GM12878 (cell line): ENCODE results near the gene AP1B1. TPM values are rescaled to one million over a fixed set of nuclear protein-coding genes. Genes with fewer than 3 reads are reported as not detected.

Experiments used
- ATAC-seq: fragments of 200-7000 bp; cut with Tn5 transposase; 3 replicates; pipeline ENCODE4 v1.9.1; 2020; ENCODE audit warnings: mild to moderate bottlenecking, moderate library complexity
- BruUV-seq: library from RNA; stranded (reverse); fragments of 400-500 nt; replicated peaks from 2 replicates; lab custom pipeline; 2021; lab: Mats Ljungman, UMichigan
- CTCF ChIA-PET: fragments of 300-600 bp; sonication (Branson Sonifier 250); formaldehyde crosslinking; extraction: SDS; loops from one replicate; lab custom pipeline; 2021; ENCODE audit warnings: inconsistent platforms; lab: Yijun Ruan, JAX
- POLR2A ChIA-PET: fragments of 350-600 bp; formaldehyde crosslinking; extraction: SDS; loops from one replicate; lab custom pipeline; 2021; ENCODE audit warnings: inconsistent platforms; lab: Charles Lee
- RAD21 ChIA-PET: fragments of 300-600 bp; sonication (Branson Sonifier 250); formaldehyde crosslinking; loops from one replicate; lab custom pipeline; 2023; ENCODE audit warnings: antibody characterized with exemption; ENCODE audit not compliant: unreplicated experiment; lab: Charles Lee
- SMC1A ChIA-PET: fragments of 300-600 bp; sonication (Branson Sonifier 250); formaldehyde crosslinking; loops from one replicate; lab custom pipeline; 2023; ENCODE audit not compliant: unreplicated experiment, uncharacterized antibody; lab: Charles Lee
- DNase-seq: peaks from one replicate; pipeline ENCODE4 v3.0.0-alpha.2; 2011; ENCODE audit warnings: low read depth, low spot score
- FAIRE-seq: peaks from 3 replicates; lab custom pipeline; 2011; peaks lifted over from hg19 to GRCh38; lab: Jason Lieb, UNC
- H2AFZ ChIP-seq: 2 replicates; pipeline ENCODE4 v1.6.0; 2011; ENCODE audit warnings: low read depth, low read length, control low read depth; ENCODE audit not compliant: control insufficient read depth
- H3K27ac ChIP-seq: 2 replicates; pipeline ENCODE4 v1.5.1; 2011; ENCODE audit warnings: control low read depth; ENCODE audit not compliant: control insufficient read depth, insufficient read depth
- H3K27me3 ChIP-seq, 2 experiments: replicated peaks in 1 of 2; 2 replicates each; pipeline versions ENCODE4 v1.6.0 to v1.6.1; 2011; ENCODE audit warnings: low read length in 1 of 2; ENCODE audit not compliant: control insufficient read depth in 2 of 2, insufficient read depth in 2 of 2
- H3K36me3 ChIP-seq, 2 experiments: 2 replicates each; pipeline ENCODE4 v1.5.1; 2011; ENCODE audit warnings: low read length in 1 of 2; ENCODE audit not compliant: control insufficient read depth in 2 of 2, insufficient read depth in 2 of 2
- H3K4me1 ChIP-seq: 2 replicates; pipeline ENCODE4 v1.6.1; 2011; ENCODE audit warnings: mild to moderate bottlenecking, low read length, moderate library complexity, mixed read lengths; ENCODE audit not compliant: control insufficient read depth, insufficient read depth
- H3K4me2 ChIP-seq: 2 replicates; pipeline ENCODE4 v1.6.0; 2011; ENCODE audit warnings: control low read depth; ENCODE audit not compliant: control insufficient read depth, insufficient read depth
- H3K4me3 ChIP-seq: fragments of 200-600 bp; sonication (generic); 2 replicates; pipeline ENCODE4 v1.5.1; 2016
- H3K79me2 ChIP-seq: 2 replicates; pipeline ENCODE4 v1.6.0; 2011; ENCODE audit warnings: low read length; ENCODE audit not compliant: control insufficient read depth, insufficient read depth
- H3K9ac ChIP-seq: 2 replicates; pipeline ENCODE4 v1.8.0; 2011; ENCODE audit warnings: low read length, control low read depth, mixed read lengths; ENCODE audit not compliant: control insufficient read depth, insufficient read depth
- H3K9me3 ChIP-seq: replicated peaks from 3 replicates; pipeline ENCODE4 v1.5.1; 2011; ENCODE audit warnings: mild to moderate bottlenecking, low read length; ENCODE audit not compliant: control insufficient read depth, insufficient read depth
- H4K20me1 ChIP-seq: 2 replicates; pipeline ENCODE4 v1.6.0; 2011; ENCODE audit not compliant: control insufficient read depth, insufficient read depth
- BHLHE40 ChIP-seq, 2 experiments: fragments of 450-650 bp in 1 of 2; IDR thresholded peaks; 2 replicates each; pipeline ENCODE4 v1.6.1; 2011 to 2017; ENCODE audit warnings: low read depth in 2 of 2, borderline replicate concordance in 1 of 2, improper control_type of control experiment in 1 of 2, low read length in 1 of 2, mild to moderate bottlenecking in 1 of 2
- ETV6 ChIP-seq, 2 experiments: fragments of 450-650 bp in 1 of 2; IDR thresholded peaks in 1 of 2; conservative IDR thresholded peaks in 1 of 2; 2 replicates each; pipeline ENCODE4 v1.6.1; 2014; ENCODE audit warnings: antibody characterized with exemption in 1 of 2, borderline replicate concordance in 1 of 2, low read depth in 1 of 2, mild to moderate bottlenecking in 1 of 2, moderate library complexity in 1 of 2
- FOXM1 ChIP-seq: IDR thresholded peaks from 2 replicates; pipeline ENCODE4 v1.6.1; 2012; ENCODE audit warnings: low read depth, mild to moderate bottlenecking, inconsistent platforms, low read length, moderate library complexity
- HSF1 ChIP-seq: fragments of 150-350 bp; IDR thresholded peaks from 2 replicates; pipeline ENCODE4 v1.6.1; 2014; ENCODE audit warnings: mild to moderate bottlenecking, low read depth, low read length
- POLR2AphosphoS2 ChIP-seq: IDR thresholded peaks from 2 replicates; pipeline ENCODE4 v1.6.1; 2011; ENCODE audit warnings: low read depth, mild to moderate bottlenecking, low read length, improper control_type of control experiment, moderate library complexity
- SREBF1 ChIP-seq: IDR thresholded peaks from 2 replicates; pipeline ENCODE4 v1.6.1; 2012; ENCODE audit warnings: mild to moderate bottlenecking, low read length
- TARDBP ChIP-seq: IDR thresholded peaks from 2 replicates; pipeline ENCODE4 v1.6.1; 2016; ENCODE audit warnings: borderline replicate concordance
- USF2 ChIP-seq: IDR thresholded peaks from 2 replicates; pipeline ENCODE4 v1.6.1; 2011; ENCODE audit warnings: low read depth, low read length, improper control_type of control experiment, borderline replicate concordance
- WGBS: methylation state at CpG from one replicate; pipeline ENCODE4 v1.1.6; 2016; ENCODE audit warnings: low lambda C conversion rate; ENCODE audit not compliant: insufficient replicate concordance, insufficient coverage; ENCODE audit errors: missing lambda C conversion rate; 5-methylcytosine and 5-hydroxymethylcytosine counted together
- in situ Hi-C: fragments of 300-500 bp; cut with MboI; formaldehyde crosslinking; loops from 9 replicates; pipeline ENCODE4 v1.14.3; 2018; ENCODE audit warnings: mixed read lengths
- intact Hi-C: fragments of 100-400 bp; cut with micrococcal nuclease; formaldehyde crosslinking; loops from one replicate; pipeline ENCODE4 v1.14.2; 2022; ENCODE audit not compliant: unreplicated experiment
- polyA plus RNA-seq, 11 experiments: library from polyadenylated mRNA; depleted of rRNA in 4 of 11; unstranded in 6 of 11; stranded (reverse) in 5 of 11; fragments of >200 nt; fragmentation: Nextera tagmentation in 4 of 11; fragmentation: Illumina TruSeq in 1 of 11; extraction: Ambion mirVana in 4 of 11; extraction: Trizol in 1 of 11; gene quantifications; 1 replicate in 1 of 11; 2 replicates in 10 of 11; pipeline versions ENCODE4 v1.2.1 to v1.2.3, GENCODE V29; 2011 to 2016; ENCODE audit warnings: inconsistent platforms in 2 of 11, missing spikeins in 2 of 11, low read depth in 1 of 11
- total RNA-seq, 4 experiments: library from RNA; depleted of rRNA in 3 of 4; stranded (reverse); fragments of >200 nt in 3 of 4; fragmentation: Illumina TruSeq in 1 of 4; extraction: Trizol in 1 of 4; gene quantifications; 2 replicates each; pipeline versions ENCODE4 v1.2.1 to v1.2.3, GENCODE V29; 2013 to 2021

AP1B1 gene
- total and polyA plus RNA-seq, 10 of the 15 experiments (the other 5 are each of a cell fraction or from before 2014, with no cell fraction given), result 2.1 to 98.6 (median 57.8) TPM

- TF ChIP-seq SREBF1 (no peak), ETV6 (conservative IDR thresholded peaks at IDR 0.05 in 1 of 2, IDR thresholded peaks at IDR 0.05 in 1 of 2; ENCODE audit: borderline replicate concordance in 1 of 2, low read depth in 1 of 2) (no peak)
- TF ChIP-seq, all 136 proteins: peak for 8
Measured at GRCh38 chr22:29300807-29301601, 87.4 kb downstream of the AP1B1 start (continued).

- ATAC-seq, result no peak
- no peaks in the 10 kb centered on the region for H3K4me1 ChIP-seq
- H3K4me3 ChIP-seq, result no peak overlapping the region
- peaks cover 34% of the 10 kb centered on the region in 2 experiments for H3K36me3 ChIP-seq
- ChIA-PET POLR2A (no interaction called here), RAD21 (no interaction called here), CTCF (no interaction called here), SMC1A (no interaction called here)
- no peaks in the 10 kb centered on the region for H3K79me2 ChIP-seq
- TF ChIP-seq TARDBP (0 out of 2 replicates have a peak, but pooled peaks have one; percentile 11), USF2 (no peak), BHLHE40 (IDR thresholded peaks at IDR 0.05; ENCODE audit: borderline replicate concordance in 1 of 2, low read depth in 2 of 2, low read length in 1 of 2) (no peak), FOXM1 (0 out of 2 replicates have a peak, but pooled peaks have one; percentile 1), POLR2AphosphoS2 (peak; percentile 2; the same call in 1 of the 2 replicates), HSF1 (no peak)
- no peaks in the 10 kb centered on the region for H3K9me3 ChIP-seq
- BruUV-seq, result no TSS peak
- in situ Hi-C loops, result no loop called here
- no peak for DNase-seq
- no peak overlapping the region for H3K4me2 ChIP-seq
- intact Hi-C loops, result no loop called here
- FAIRE-seq, result no peak
- H2AFZ ChIP-seq, result no peak overlapping the region
- WGBS, result 74% methylated on average over 4 of the region's 4 CpGs
- H4K20me1 ChIP-seq, result no peaks in the 10 kb centered on the region
- no peaks in the 10 kb centered on the region for H3K27me3 ChIP-seq
- H3K27ac ChIP-seq, result no peak overlapping the region
- no peak overlapping the region for H3K9ac ChIP-seq
Measured at GRCh38 chr22:29300467-29300806, 87.9 kb downstream of the AP1B1 start.
